ENCODE results near the gene TMPRSS3.
A peak's percentile ranks its signal among the peaks of the same experiment; 100 is the strongest.

TMPRSS3 gene

GRCh38 chr21:42376338-42376982 is 19.4 kb downstream of the TMPRSS3 start:
- TF ChIP-seq, protein P1, sequence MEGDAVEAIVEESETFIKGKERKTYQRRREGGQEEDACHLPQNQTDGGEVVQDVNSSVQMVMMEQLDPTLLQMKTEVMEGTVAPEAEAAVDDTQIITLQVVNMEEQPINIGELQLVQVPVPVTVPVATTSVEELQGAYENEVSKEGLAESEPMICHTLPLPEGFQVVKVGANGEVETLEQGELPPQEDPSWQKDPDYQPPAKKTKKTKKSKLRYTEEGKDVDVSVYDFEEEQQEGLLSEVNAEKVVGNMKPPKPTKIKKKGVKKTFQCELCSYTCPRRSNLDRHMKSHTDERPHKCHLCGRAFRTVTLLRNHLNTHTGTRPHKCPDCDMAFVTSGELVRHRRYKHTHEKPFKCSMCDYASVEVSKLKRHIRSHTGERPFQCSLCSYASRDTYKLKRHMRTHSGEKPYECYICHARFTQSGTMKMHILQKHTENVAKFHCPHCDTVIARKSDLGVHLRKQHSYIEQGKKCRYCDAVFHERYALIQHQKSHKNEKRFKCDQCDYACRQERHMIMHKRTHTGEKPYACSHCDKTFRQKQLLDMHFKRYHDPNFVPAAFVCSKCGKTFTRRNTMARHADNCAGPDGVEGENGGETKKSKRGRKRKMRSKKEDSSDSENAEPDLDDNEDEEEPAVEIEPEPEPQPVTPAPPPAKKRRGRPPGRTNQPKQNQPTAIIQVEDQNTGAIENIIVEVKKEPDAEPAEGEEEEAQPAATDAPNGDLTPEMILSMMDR (IDR thresholded peaks at IDR 0.05; ENCODE audit: low read depth, low read length): peak; percentile 44
- no peak for DNase-seq (ENCODE audit: extremely low read depth, low read depth)

DNA sequence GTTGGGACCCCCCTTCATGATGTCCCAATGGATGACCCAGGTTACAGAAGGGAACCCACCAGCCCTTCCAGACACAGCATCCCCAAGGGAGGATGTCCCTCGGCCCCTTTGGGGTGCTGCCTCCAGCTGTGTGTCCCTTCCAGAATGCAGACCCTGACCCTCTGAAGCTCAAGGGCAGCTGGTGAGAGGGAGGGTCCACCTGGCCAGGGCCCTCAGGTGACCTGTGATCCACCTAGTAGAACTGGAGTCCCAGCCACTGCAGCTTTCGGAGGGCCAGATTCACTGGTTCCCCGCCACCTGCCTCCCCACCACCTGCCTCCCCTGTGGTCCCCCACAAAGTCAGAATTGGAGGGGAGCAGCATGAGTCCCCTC is 19.9 kb downstream of the TMPRSS3 start:
- no peak for DNase-seq (ENCODE audit: extremely low read depth, low read depth)
- TF ChIP-seq, protein P1 (IDR thresholded peaks at IDR 0.05; ENCODE audit: low read depth, low read length): no peak

GRCh38 chr21:42375506-42375905 is 20.3 kb downstream of the TMPRSS3 start:
- TF ChIP-seq, protein P1 (IDR thresholded peaks at IDR 0.05; ENCODE audit: low read depth, low read length): no peak
- no peak for DNase-seq (ENCODE audit: extremely low read depth, low read depth)

DNA sequence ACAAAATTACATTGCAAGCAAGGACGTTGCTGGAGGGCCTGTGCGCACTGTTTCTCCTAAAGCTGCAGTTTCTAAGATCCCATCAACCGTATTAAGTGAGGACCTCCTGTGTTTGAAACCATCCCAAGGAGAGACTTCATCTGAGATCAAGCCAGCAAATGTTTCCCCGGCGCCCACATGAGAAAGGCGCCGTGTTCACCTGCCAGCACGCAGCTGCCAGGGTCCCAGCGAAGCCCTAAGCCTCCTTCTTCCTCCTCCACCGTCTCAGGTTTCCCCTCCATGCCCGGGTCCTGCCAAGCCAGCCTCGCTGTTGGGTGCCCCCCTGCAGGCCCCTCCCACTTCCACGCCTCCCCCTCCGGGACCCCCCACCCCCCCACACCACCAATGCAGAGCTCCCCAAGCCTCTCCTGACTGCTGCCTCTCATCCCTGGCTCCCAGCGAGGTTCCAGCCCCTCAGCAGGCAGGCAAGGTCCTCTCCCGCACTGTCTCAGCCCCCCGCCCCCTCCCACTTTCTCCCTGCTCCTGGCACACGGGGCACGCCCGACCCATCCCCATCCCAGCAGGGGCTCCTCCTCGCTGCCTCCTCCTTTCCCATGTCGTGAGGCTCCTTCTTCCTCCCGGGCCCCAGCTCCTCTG is 20.9 kb downstream of the TMPRSS3 start:
- no peak for DNase-seq (ENCODE audit: extremely low read depth, low read depth)
- TF ChIP-seq, protein P1 (IDR thresholded peaks at IDR 0.05; ENCODE audit: low read depth, low read length): no peak

GRCh38 chr21:42374457-42374856 is 21.4 kb downstream of the TMPRSS3 start:
- DNase-seq (ENCODE audit: extremely low read depth, low read depth): no peak
- TF ChIP-seq, protein P1 (IDR thresholded peaks at IDR 0.05; ENCODE audit: low read depth, low read length): no peak

GRCh38 chr21:42373908-42374455 is 21.9 kb downstream of the TMPRSS3 start:
- TF ChIP-seq, protein P1 (IDR thresholded peaks at IDR 0.05; ENCODE audit: low read depth, low read length): no peak
- no peak for DNase-seq (ENCODE audit: extremely low read depth, low read depth)

DNA sequence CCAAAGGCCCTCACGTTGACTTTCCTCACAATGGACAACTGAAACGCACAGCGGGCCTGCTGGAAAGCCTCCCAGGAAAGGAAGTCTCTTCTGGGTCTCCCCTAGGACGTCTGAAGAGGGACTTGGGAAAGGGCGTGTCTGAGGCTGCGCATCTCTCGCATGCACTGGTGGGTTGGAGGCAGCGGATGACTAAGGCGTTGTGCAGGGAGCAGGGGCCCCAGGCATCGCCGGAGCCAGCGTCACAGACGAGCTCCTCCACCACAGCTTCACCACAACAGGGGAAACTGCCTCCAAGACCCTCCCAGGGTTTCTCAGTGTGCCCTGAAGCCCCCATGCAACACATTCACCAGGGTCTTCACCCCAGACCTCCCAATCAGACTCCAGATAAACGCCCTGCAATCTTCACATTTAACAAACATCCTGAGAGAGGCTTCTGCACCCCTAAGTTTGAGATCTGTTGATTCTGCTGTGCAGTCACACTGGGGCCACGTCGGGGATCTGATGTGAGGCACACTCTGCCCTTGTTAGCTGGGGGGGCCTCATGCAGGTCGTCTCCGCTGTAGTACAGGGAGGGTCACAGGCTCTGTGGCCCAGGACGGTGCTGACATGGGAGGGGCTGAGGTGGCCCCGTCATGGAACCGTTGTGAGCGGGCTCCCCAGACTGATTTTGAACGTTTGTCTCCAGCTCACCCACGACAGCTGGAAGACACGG is 22.5 kb downstream of the TMPRSS3 start:
- no peak for DNase-seq (ENCODE audit: extremely low read depth, low read depth)
- TF ChIP-seq, protein P1 (IDR thresholded peaks at IDR 0.05; ENCODE audit: low read depth, low read length): no peak
